Stimulated activated naive B cell treated with anti-CD40 and anti-IgM and Interleukin-4, amounts not matched to agents 10 μg/mL and 1 μg/mL and 100 μg/mL, for 72 hours (primary cell): ENCODE results near the gene ANXA8.

Experiments used
- ATAC-seq, 2 donors: fragments of 150-1000 bp; cut with Tn5 transposase; replicated peaks; 2 replicates each; pipeline ENCODE4 v1.10.0; 2021; ENCODE audit warnings: moderate library complexity in 1 of 2
- DNase-seq: peaks from one replicate; pipeline ENCODE4 v3.0.0; 2021
- H3K27ac Mint-ChIP-seq: one replicate; pipeline ENCODE4 v1.8.0; 2022; ENCODE audit warnings: mild to moderate bottlenecking, mixed read lengths
- H3K27me3 Mint-ChIP-seq, 2 donors: one replicate each; pipeline ENCODE4 v1.8.0; 2022; ENCODE audit warnings: mixed read lengths in 2 of 2
- H3K36me3 Mint-ChIP-seq, 2 donors: one replicate each; pipeline ENCODE4 v1.8.0; 2022; ENCODE audit warnings: mixed read lengths in 2 of 2, mild to moderate bottlenecking in 1 of 2
- H3K4me1 Mint-ChIP-seq, 2 donors: one replicate each; pipeline ENCODE4 v1.8.0; 2022; ENCODE audit warnings: mixed read lengths in 2 of 2, mild to moderate bottlenecking in 1 of 2
- H3K4me3 Mint-ChIP-seq, 2 donors: one replicate each; pipeline ENCODE4 v1.8.0; 2022; ENCODE audit warnings: mild to moderate bottlenecking in 2 of 2, mixed read lengths in 2 of 2, moderate library complexity in 1 of 2
- H3K9me3 Mint-ChIP-seq, 2 donors: one replicate each; pipeline ENCODE4 v1.8.0; 2022; ENCODE audit warnings: mixed read lengths in 2 of 2, mild to moderate bottlenecking in 1 of 2

ANXA8 gene

DNA sequence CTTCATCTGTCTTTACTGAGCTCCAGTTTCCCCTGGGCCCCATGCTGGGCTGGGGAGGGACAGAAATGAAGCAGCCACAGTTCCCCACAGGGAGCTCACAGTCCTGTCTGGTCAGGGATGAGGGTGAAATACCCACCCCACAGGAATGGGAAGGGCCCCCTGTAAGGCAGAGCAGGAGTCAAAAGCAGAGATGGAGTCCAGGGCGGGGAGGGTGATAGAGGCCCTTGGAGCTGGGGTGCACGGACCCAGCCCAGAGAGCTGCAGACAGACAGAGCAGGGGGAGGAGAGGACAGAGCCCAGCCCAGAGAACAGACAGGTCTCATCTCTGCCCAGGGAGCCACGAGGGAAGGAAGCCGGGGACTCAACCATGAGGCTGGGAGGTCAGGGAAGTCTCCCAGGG lies 64.9 kb downstream of the ANXA8 start:
- Mint-ChIP-seq H3K27ac (no peak overlapping the region), H3K27me3 (no peaks in the 10 kb centered on the region), H3K36me3 (no peaks in the 10 kb centered on the region), H3K4me3 (no peak overlapping the region), H3K9me3 (no peaks in the 10 kb centered on the region), H3K4me1 (no peaks in the 10 kb centered on the region)
- DNase-seq (no peak), ATAC-seq (no peak)

DNA sequence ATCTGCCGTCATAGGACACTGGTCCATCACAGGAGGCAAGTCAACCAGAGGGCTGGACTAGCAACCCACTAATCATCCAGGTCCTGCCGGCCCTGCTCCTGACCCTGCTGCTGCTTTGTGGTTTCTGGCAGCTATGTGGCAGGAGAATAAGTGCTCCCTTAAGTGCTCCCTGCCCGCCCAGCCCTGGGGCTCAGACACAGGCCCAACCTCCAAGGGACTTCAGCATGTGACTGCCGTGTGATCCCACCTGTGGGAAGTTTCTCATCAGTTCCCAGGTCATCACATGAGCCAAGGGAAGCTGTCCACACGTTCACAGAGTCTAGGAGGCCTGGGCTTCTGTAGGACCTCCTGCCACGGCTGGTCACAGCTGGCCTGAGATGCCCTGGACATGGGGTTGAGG lies 65.6 kb downstream of the ANXA8 start:
- no peak overlapping the region for H3K27ac Mint-ChIP-seq
- DNase-seq (no peak), ATAC-seq (no peak)
- no peak overlapping the region for H3K4me3 Mint-ChIP-seq
- H3K4me1 Mint-ChIP-seq = no peaks in the 10 kb centered on the region
- H3K9me3 Mint-ChIP-seq = no peaks in the 10 kb centered on the region
- H3K36me3 Mint-ChIP-seq = no peaks in the 10 kb centered on the region
- H3K27me3 Mint-ChIP-seq = no peaks in the 10 kb centered on the region
